ENCODE data around the gene MRPL28. TPM values are rescaled to one million over a fixed set of nuclear protein-coding genes. Genes with fewer than 3 reads are reported as not detected.

Gene MRPL28
- total RNA-seq, 1 donor from 2014 or later: 112 TPM

GRCh38 chr16:318628-319027 is 51.7 kb downstream of the MRPL28 start:
- no peak for DNase-seq (ENCODE audit: extremely low read depth, low read depth, low spot score)

DNA sequence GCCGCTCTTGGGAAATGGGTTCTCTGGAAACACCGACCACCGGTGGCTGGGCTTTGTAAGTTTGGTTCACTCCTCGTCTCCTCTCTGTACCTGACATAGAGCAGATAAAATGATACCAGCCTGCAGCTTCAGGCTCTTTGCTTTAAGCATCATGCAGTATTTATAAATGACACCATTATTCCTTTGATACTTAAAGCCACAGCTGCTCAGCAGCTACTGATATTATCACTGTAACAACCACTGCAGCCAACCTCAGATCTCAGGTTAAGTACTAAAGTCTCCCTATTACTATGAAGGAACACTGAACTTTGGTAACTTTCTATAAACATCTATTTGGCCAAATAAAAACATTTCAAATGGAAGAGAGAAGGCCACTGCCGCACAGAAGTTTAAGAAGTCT is 52.8 kb downstream of the MRPL28 start:
- DNase-seq (ENCODE audit: extremely low read depth, low read depth, low spot score): no peak

Other genes starting within 250 kb of the MRPL28 start
- gene NPRL3, start 231.9 kb downstream of the MRPL28 start, total RNA-seq: 15.1 and 39.6 TPM in 2 replicates
- not detected in 2 replicates for gene HBZ, start 217.9 kb downstream of the MRPL28 start, total RNA-seq
- not detected in 2 replicates for gene HBM, start 204.6 kb downstream of the MRPL28 start, total RNA-seq
- gene HBA2, start 197.7 kb downstream of the MRPL28 start, total RNA-seq: not detected in 2 replicates
- not detected in 2 replicates for gene HBA1, start 193.9 kb downstream of the MRPL28 start, total RNA-seq
- gene HBQ1, start 190.1 kb downstream of the MRPL28 start, total RNA-seq: 3.7 and 4.9 TPM in 2 replicates
- 45.6 and 85.6 TPM in 2 replicates for gene LUC7L, start 141.1 kb downstream of the MRPL28 start, total RNA-seq
- gene FAM234A, start 135.7 kb downstream of the MRPL28 start, total RNA-seq: 112 and 124 TPM in 2 replicates
- 2.3 and 3.9 TPM in 2 replicates for gene RGS11, start 94.6 kb downstream of the MRPL28 start, total RNA-seq
- gene ARHGDIG, start 89.9 kb downstream of the MRPL28 start, total RNA-seq: 0.64 and 4.0 TPM in 2 replicates
- 0.23 TPM in 1 of 2 replicates, not detected in the other for gene PDIA2, start 87.4 kb downstream of the MRPL28 start, total RNA-seq
- gene AXIN1, start 17.8 kb downstream of the MRPL28 start, total RNA-seq: 24.0 and 28.5 TPM in 2 replicates
- 162 and 197 TPM in 2 replicates for gene PGAP6, start 11.4 kb upstream of the MRPL28 start, total RNA-seq
- gene NME4, start 26.7 kb upstream of the MRPL28 start, total RNA-seq: 147 and 203 TPM in 2 replicates
- gene DECR2, start 31.3 kb upstream of the MRPL28 start, total RNA-seq: 29.1 and 35.9 TPM in 2 replicates
- 41.2 and 53.8 TPM in 2 replicates for gene RAB11FIP3, start 55.1 kb upstream of the MRPL28 start, total RNA-seq
- gene CAPN15, start 157.2 kb upstream of the MRPL28 start, total RNA-seq: 57.0 and 72.5 TPM in 2 replicates
- gene PRR35, start 189.9 kb upstream of the MRPL28 start, total RNA-seq: not detected in 2 replicates
- 2.7 and 3.3 TPM in 2 replicates for gene NHLRC4, start 196.5 kb upstream of the MRPL28 start, total RNA-seq
- 34.6 and 69.5 TPM in 2 replicates for gene PIGQ, start 199.4 kb upstream of the MRPL28 start, total RNA-seq
- gene RAB40C, start 219.5 kb upstream of the MRPL28 start, total RNA-seq: 17.6 and 25.1 TPM in 2 replicates